Stimulated activated CD8-positive, alpha-beta memory T cell treated with anti-CD3 and anti-CD28 coated beads, Interleukin-12 subunit alpha, Interleukin-12 subunit beta, amount 100 ng/mL, for 4 hours (primary cell): Measurements from ENCODE around the gene PCNX2.

Experiments used
- DNase-seq: peaks from one replicate; pipeline ENCODE4 v3.0.0-alpha.2; 2020; ENCODE audit warnings: low read depth

Gene PCNX2

DNA sequence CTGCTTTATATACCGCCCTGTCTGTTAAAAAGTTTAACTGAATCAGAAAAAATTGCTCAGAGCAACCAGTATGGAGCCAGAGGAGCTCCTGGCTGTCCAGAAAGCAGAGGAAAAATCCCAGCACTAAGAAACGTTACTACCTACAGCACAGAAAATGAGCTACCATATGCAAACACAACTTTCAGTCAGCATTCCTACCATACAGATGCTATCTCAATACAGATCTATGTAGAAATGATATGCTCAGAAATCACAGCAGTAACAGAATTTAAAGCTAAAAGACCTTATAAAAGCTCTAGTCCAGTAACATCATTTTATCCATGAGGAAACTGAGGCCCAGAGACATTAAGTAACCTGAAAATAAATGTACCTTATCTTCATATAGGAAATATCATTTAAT lies 38.7 kb downstream of the PCNX2 start:
- DNase-seq, result no peak

DNA sequence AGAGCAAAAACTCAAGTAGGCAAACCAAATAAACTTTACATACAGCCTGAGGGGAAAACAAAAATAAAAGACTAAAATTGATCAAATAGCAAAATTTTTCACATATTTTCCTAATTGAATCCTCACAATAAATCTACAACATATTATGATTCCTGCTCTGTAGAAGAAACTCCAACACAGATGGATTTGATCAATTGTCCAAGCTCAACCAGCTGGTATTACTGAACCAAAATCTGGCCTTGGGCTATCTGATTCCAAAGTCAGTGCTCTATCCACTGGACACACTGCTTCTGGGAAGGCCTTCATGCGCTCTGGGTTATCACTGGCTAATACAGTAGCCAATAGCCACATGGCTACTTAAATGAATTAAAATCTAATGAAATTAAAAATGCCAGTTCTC lies 39.3 kb downstream of the PCNX2 start:
- no peak for DNase-seq

DNA sequence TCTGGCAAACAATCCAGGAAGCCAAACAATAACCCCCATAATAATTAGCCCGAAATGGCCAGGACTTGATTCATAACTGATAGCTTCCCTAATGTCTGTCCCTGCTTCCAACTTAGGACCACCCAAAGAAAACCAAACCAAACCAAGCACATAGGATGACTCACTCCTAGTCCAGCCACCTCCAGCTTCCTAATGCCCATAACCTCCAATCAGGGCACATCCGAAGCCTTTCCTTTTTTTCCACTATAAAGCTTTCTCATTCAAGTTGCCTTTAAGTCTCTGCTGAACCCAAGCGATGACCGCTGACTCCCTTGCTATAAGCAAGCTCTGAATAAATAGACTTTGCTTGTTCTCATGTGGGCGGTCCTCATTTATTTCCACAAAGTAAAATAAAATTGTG lies 40.4 kb downstream of the PCNX2 start:
- DNase-seq, result no peak

DNA sequence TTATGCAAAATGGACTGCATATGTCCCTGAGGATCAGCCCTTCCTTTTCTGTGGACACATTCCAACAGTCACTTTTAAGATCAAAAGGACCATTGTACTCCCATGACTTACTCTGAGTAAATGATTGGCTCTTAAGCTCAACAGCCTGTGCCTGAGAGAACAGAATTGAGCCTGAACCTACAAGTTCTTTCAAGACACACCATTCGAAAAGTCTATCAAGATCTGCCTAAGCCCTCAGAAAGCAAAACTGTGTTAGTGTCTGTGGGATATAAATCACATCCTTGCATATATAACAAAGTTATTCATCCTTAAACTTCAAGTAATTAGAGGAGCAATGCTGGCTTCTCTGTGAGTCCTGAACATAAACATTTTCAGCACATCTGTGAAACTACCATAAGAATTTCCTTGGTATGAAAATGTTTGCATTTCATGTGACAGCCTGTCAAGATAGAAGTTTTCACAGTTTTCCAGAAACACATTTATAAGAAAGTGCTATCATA lies 41.6 kb downstream of the PCNX2 start:
- no peak for DNase-seq

DNA sequence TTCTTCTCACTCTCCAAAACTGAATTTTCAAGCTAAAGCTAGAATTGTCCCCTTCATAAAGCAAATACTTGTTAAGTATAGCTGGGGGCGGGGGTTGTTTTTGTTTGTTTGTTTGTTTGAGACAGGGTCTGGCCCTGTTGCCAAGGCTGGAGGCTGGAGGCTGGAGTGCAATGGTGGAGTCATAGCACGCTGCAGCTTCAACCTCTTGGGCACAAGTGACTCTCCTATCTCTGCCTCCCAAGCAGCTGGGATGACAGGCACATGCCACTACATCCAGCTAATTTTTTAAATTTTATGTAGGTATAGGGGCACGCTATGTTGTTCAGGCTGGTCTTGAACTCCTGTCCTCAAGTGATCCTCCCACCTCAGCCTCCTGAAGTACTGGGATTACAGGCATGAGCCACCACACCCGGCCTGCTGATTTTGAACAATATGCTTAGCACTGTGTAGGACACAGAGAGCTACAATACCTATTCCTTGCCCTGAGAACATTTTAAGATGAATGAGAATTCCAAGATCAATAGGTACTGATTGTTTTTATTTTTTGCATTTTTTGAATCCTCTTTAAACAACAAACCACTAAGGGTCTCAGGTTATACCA lies 42.2 kb downstream of the PCNX2 start:
- DNase-seq, result no peak

DNA sequence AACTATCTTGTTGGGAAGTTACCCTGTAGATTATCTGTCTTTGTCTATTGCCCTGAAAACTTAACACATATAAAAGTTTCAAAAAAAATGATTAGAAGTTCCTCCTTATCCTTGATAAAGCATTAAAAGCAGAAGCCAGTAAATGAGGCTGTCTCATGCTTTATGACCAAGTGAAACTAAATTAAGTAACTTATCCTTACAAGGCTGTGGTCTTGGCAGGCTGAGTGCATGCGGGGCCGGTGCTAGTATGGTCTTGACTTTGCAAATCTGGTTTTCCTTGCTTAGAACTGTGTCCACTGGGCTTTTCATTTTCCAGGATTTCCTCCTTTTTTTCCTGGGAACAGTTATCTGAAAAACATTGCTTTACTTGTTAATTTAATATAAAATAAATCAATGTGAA lies 43.1 kb downstream of the PCNX2 start:
- no peak for DNase-seq

DNA sequence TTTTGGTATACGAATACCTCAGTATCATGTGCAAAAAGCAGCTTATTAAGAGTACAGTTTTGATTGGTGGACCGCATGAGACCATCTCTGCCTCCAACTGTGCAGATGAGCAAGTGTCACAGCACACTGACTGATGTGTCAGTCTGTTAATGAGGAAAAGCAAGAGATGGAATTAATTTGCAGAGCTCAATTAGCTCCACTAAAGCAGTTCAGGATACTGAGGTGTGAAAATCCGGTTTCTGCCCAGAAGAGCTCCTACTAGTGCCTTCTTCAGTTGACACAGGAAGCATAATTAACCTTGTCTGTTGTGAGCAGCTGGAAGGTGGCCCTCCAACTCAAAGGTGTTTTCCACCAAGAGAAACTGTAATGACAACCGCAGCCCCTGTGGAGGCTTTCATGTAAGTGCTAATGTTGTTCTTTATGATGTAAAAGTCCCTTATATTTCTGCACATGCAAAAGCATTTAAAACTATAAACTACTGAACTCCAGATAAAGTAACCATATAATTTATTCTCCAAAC lies 44.3 kb downstream of the PCNX2 start:
- no peak for DNase-seq

DNA sequence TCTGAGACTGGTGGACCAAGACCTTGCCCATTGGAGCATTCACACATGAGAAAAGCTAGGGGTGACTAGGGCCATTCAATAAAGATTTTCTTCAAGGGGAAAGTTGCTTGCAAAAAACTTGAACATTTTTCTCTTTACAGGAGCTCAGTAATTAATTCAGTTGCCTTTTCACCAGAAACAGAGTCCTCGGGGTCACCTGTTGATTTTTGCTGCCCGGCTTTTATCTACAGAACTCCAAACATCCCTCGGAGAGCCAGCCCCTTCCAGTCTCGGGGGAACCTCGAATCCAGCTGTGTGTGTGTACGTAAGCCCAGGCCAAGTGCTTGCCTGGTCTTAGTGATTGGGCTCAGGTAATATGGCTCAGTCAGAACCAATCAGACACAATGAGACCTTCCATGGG lies 47.5 kb downstream of the PCNX2 start:
- DNase-seq, result no peak

DNA sequence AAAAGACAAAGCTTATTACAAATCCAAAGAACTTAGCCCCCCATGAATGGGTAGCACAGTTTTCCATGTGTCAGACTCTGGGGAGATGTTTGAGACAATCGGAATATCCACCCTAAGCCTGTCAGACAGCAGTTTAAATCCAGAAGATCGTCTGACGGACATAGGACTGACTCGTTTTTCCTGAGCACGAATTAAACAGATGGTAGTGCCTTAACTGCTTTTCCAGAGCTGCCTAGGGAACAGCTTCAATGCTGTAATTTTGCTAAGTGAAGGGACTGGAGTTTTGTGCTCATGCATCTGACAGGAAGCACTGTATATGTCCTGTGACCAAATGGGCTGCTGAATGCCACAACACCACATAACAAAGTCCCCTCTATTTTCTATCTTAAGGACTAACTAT lies 48.6 kb downstream of the PCNX2 start:
- no peak for DNase-seq

DNA sequence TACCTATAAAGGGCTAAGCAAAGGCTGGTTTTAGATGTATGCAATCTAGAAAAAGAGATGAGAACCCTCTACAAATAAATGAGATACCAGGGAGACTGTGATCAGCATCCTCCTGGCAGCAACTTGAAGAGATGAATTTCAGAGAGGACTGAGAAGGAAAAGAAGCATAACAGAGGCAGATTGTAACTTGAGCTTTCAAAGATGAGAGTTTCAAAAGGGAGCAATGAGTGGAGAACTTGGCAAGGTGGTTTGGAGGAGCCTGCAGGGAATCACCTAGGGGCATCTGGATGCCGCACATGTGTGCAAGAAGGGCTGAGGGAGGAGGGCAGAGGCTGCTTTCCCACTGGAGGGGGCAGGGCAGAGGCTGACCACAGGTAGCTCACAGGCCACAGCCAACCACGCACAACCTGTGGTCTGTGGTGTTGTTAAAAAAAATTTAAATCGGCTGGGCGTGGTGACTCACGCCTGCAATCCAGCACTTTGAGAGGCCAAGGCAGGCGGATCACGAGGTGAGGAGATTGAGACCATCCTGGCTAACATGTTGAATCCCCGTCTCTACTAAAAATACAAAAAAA lies 50.2 kb downstream of the PCNX2 start:
- no peak for DNase-seq

DNA sequence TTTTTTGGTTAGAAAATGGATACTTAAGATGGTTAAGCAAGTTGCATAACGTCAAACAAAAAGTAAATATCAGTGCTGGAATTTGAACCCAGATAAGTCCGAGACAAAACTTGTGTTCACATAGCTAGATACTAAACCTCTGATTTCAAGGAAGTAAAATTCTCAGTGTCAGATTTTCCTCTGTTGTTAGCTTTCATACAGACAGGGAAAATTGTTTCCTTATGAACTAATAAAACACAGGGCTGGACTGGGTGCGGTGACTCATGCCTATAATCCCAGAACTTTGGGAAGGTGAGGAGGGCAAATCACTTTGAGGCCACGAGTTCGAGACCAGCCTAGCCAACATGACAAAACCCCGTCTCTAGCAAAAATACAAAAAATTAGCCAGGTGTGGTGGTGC lies 51.3 kb downstream of the PCNX2 start:
- DNase-seq, result no peak

DNA sequence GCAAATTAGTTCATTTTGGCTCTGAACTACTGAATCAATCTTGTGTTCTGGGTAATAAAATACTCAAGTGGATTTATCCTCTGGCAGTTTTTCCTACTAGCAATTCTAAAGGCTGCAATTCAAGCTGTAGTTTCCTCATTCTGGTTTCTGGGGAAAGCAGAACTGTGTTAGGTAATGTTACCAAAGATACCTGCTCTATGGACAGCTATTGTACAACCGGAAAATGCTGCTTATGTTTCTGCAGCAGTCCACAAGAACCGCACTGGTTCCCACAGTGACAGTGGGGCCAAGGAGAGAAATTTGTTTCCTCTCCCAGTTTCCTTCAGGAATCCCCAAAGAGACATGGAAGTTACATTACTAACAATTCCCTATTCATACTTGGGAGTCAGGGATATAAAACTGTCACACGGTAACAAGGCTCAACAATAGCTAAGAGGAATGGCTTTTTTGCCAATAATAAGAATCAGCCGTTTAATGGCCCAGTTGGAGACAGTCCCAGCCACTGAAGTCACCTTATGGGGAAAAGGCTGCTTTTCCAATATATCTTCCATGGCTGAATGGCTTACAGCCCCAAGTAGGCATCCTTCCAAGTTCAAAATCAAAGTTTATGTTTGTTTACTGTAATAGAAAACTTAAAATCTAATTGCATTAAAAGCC lies 52.6 kb downstream of the PCNX2 start:
- DNase-seq, result no peak

DNA sequence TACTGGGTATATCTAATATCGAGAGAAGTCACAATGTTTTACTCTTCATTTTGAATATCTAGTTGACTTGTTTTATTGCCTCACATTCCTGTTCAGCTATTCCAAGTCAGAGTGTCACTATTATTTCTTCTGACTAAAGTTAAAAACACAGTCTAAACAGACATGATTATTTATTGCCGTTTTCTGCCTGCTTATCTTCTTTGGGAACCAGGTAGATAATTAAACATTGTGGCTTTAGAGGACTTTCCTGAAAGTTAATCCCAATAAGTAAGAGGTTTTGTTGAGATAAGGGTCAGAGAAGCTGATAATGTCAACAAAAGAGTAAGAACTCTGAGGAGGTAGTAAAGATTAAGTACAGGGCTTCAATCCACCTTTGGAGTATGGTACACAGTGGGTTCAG lies 53.8 kb downstream of the PCNX2 start:
- DNase-seq, result no peak

DNA sequence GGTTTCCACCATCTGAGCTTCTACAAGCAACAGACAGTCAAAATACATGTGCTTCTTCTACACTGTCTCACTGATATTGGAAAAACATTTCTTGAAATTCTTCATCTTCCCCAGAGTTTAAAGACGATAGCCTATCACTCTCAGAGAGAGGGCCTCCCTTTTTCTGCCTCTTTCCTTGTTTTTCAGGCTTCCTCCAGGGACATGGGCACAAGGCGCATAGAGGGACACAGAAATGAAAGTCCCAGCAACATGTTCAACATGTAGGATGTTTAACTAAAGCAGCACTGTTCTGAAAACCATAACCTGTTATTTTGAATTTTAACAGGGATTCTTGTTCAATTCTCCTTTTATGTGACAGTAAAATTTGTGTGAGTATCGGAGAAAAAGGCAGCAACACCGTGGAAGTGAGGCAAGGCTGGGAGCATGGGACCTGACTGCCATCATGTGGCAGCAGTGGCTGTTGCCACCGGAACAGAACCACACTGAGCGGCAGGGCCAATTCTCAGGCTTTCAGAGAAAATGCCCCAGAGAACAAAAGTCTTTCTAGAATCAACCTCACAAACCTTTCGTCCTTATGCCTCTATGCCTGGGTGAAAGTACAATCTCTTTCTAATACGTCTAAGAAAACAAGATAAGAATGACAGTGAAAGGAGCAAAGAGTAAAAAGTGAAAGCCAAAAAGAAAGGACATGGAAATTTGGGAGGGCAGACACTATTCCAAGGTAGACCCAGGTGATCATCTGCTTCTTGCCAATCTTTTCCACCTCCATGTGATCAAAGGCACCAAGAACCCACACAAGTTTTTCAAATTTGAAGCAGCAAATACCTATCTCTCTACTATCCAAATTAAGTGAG lies 54.5 kb downstream of the PCNX2 start:
- no peak for DNase-seq

DNA sequence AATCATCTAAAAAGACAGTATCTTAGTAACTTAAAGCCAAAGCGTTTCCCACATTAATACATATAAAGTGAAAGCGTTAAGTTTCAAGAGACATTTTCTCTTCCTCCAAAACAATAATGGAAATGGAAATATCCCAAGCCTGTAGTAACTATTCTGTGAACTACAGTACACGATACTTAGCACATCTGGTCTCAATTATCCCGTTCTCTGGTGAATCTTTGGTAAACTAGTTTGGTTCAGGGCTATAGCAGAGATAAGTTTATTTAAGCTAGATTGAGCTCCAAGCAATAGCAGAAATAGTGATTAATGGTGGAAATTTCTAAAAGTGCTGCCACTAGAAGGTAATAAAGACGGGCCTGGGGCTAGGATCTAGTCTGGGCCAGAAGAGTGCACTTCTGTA lies 55.2 kb downstream of the PCNX2 start:
- DNase-seq, result no peak

DNA sequence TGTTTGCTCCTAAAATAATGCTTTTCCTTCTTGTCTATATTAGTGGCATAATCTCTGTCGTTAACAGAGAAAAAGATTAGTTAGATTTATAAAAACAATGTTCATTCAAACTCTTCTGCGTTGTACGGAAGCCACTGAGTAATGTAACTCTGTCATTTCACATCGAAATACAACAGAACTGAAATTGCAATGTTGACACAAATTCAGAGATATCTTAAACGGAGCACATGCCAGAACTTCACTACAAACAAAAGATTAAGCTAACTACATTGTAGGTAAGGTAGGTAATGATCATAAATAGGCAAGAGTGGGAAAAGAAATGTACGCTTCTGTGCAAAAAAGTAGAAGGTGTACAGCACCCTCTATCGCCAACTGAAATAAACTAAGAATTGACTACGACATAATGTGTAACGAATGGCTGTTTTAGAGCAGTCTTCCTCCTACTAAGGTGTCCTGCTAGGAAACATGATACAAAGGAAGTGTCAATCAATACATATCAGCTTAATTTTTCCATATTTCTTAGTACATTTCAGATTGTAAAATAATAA lies 56.6 kb downstream of the PCNX2 start:
- no peak for DNase-seq

DNA sequence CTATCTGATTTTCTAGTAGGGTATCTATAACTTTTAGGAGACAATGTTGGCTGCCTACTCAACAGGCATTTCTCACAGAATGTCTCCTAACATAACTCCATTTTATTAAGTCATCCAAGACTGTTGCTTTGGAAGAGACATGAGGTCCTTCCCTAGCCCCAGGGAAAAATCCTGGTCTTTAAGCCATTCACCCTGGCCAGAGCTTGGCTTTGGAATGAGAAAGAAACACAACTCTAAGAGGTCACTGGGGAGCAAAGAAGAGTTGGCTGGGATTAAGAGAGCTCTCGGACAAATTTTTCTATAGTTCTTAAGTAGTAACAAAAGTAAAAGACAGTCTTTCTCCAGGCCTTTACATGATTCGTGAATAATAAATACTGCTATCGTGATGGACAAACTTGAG lies 57.9 kb downstream of the PCNX2 start:
- no peak for DNase-seq

DNA sequence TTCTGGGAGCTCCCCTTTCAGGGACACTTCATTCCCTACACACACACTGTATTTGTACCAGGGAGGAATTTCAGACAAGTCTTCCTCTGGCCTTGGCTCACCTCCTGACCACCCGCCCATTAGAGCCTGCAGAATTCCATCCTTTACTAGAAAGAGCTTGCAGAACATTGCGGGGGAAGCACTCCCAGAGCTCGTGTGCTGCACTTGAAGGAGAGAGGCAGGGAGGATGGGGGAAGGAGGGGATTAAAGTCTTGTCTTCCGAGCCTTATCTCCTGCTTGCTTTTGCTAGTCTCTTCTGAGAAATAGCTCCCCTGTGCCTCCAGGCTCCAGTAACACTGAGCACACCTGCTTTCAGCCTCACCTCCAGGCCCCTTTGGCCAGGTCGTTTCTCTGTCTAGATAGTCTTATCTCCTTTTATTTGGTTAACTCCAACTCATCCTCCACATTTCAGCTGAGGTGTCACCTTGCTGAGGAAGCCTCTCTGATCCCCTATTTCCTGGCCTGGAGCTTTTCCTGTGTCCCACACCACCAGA lies 62.0 kb downstream of the PCNX2 start:
- no peak for DNase-seq

DNA sequence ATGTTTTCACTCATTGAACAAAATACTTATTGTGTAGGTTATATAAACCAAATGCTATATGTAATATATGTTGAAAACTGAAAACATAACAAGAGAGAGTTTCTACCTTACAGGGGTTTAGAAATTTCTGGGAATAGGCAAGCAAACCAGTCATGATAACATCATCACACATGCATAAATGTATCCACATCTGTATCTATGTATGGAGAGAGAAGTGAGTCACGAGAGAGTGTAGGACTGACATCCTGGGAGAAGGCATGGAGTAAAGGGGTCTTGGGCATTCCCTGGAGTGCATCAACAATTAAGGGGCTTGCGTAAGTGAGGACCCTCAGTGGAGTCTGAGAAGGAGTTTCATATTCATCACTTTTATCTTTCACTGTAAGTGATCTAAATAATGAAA lies 65.5 kb downstream of the PCNX2 start:
- no peak for DNase-seq

DNA sequence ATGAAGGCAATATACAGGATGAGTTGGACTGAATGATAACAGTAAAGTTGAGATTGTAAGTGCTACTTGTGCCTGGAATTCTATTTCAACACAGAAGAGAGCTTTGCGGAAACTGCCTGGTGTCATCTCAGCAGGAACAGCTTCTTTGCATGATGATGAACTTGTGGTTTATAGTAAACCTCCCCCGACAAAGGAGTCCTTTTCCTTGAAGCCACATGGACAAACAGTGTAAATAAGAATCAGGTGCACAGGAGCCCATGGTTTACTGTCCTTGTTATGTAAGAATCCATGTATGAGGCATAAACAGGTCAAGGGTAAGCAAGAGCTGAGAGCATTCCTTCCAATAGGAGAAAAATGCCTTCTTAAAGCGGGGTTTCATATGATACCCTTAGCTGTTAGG lies 66.2 kb downstream of the PCNX2 start:
- no peak for DNase-seq

DNA sequence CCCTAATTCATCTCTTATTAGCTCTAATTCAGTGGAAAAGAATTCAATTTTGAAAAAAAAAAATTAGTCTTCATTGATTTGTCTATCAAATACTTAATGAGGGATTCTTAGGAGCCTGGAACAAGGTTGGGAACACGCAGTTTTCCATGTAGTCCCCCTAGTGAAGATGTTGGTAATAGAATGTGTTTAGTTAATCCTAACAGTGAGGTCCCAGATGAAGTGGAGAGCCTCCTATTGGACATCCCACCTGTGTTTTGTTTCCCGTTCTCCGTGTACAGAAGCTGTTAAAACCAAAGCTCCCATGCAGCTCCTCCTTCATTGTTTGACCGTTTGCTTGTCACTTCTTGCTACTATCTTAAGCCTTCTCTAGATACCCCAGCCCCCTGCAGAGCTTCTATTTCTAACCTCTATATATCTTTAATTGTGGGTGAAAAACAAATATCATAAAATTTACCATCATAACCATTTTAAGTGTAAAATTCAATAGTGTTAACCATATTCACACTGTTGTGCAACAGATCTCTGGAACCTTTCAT lies 67.5 kb downstream of the PCNX2 start:
- DNase-seq, result no peak

DNA sequence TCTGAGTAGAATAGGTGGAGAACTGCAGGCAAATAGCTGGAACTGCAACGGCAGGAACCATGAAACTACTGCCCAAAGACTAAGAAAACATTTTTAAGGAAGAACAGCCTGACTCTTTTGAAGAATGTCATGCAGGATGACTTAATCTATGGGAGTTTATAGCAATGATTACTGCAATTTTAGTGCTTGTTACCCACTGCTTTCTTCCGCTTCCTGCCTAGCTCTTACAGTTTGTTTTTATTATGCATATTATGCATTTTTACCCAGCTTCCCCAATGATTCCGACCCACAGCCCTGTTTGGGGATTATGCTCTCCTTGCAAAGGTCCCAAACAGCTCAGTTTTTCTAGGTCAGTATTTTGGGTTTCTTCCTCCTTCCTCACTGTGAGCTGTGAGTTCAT lies 71.2 kb downstream of the PCNX2 start:
- DNase-seq, result no peak
